Limb (tissue), 2 donors: ENCODE data around the gene RPS21.
A peak's percentile ranks its signal among the peaks of the same experiment; 100 is the strongest.

Source experiments
- DNase-seq, 2 donors: peaks; one replicate each; pipeline ENCODE4 v3.0.0-alpha.2; 2016; ENCODE audit errors: extremely low spot score in 2 of 2

Gene RPS21

DNA sequence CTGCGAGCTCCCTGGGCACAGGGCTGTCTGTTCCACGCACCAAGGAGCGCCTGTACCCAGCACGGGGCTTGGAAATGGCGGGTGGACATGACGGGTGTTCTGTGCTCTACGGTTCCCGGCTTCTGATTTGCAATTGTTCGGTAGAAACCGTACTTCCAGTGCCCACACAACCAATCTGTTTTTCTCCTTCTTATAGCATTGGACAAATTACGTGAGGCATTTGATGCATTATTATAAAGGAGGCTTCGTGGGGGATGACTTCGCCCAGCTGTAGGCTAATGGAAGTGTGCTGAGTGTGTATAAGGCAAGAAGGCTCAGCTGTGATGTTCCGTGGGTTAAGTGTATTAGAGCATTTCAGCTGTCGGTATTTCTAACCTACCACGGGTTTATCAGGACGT lies 9.8 kb upstream of the RPS21 start:
- no peak for DNase-seq

GRCh38 chr20:62377615-62378178 lies 9.2 kb upstream of the RPS21 start:
- DNase-seq: no peak

DNA sequence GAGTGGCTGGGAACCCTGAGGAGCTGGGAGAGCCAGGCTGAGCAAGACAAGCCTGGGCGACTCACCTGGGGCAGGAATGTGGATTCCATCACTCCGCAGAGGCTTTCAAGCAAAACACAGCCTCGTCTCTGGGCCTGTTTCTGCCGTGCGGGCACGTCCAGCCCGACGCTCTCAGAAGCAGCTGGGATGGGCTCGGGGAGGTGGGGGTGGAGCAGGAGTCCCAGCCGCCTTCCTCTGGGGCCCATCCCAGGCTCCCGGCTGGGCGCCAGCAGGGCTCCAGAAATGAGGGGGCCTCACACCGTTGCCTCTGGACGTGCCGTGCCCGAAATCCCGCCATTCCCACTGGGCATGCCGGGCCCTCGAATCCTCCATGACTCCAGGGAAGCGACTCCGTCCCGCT lies 8.7 kb upstream of the RPS21 start:
- no peak for DNase-seq

- DNase-seq: no peak
Measured at GRCh38 chr20:62381202-62381797, 5.6 kb upstream of the RPS21 start.

DNA sequence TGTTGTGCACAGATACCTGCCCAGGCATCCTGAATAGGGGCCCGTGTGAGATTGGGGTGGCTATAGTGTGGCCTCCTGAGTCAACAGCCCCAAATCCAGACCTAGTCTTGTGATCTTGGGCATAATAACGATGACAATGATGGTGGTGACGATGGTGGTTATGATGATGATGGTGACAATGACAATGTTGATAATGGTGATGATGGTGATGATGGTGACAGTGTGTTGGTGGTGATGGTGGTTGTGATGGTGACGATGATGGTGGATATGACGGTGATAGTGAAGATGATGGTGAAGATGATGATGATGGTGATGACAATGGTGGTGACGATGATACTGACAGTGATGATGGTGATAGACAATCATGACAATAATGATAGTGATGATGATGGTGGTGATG lies 5.1 kb upstream of the RPS21 start:
- DNase-seq: no peak

GRCh38 chr20:62382306-62383198 lies 4.4 kb upstream of the RPS21 start:
- DNase-seq: peak; percentile 70 to 83

GRCh38 chr20:62387219-62387913 lies 463 bp downstream of the RPS21 start:
- DNase-seq: no peak

DNA sequence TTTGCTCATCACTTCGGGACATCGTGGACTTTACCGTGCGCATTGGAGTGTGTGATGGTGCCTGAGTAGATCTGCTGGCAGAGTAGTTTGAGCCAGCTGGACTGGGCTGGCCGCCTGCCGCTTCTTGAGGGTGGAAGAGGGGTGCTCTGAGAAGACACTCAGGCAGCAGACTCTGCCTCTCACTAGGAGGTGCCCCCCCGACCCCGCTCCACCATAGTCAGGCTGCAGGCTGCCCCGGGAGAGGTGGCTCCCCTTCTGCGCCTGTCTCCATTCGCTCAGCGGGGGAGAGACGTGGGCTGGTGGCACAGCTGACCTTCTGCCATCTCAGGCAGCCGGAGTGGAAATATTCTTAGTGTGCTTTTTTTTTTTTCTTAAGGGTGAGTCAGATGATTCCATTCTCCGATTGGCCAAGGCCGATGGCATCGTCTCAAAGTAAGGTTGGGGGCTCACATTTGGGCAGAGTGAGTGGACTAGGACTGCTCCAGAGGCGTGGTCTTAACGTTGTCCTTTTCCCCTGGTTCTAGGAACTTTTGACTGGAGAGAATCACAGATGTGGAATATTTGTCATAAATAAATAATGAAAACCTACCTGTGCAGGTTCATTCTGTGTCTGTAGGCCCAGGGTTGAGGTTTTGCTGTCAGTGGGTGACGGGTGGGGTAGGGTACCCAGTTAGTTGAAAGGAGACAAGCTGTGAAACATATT lies 1.2 kb downstream of the RPS21 start:
- no peak for DNase-seq

GRCh38 chr20:62388839-62389600 lies 2.1 kb downstream of the RPS21 start:
- no peak for DNase-seq

- no peak for DNase-seq
Measured at GRCh38 chr20:62389601-62390087, 2.7 kb downstream of the RPS21 start.

GRCh38 chr20:62390317-62391164 lies 3.6 kb downstream of the RPS21 start:
- no peak for DNase-seq

DNA sequence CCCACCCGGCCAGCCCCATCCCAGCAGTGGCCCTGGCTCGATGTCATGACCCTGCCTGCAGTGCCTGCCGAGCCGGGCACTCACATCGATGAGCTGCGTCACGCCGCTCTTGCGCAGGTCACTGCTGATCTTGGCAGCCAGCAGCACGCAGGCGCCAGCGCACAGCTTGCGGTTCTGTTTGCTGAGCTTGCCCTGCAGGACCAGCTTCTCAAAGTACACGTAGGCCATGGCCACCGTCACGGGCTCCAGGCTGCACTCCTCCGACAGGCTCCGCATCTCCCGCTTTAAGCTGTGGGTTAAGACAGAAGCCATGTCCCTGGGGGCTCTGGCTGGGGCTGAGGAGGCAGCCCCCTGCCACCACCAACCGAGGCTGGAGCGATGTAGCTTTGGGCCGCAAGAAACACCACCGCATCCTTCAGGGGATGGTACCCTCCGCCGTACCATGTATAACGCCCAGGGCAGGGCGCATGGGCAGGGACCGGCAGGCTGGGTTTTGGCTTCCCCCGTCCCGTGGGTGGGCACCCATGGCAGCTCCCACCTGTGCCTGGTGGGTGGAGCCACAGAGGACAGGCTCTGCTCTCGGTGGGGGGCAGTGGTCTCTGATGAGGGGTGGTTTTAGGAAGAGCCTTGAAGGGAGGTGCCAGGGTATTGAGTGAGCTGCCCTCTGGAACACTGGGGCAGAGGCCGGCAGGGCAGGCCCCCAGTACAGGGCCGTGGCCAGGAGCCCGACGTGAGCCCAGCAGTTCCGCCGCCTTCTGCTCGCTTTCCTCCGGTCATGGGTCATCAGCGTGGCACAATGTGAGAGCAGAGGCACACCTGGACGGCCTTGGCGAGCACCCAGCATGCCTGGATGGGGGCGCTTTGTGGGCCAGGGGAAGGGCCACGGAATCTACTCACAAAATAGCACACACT lies 4.5 kb downstream of the RPS21 start:
- DNase-seq: no peak

DNA sequence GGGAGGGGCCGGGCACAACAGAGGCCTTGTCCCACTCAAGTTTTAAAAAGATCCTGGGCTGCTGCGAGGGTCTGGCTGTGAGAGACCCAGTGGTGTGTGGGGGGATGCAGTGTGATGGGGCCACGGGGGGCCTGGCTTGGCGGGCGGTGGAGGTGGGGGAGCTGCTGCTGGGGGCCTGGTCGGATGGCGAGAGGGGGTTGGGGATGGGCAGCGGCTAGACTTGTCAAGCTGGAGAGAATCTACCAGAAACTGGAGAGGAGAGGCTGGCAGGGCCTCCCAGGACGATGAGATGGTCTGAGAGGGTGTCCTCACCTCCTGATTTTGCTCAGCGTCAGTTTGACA lies 5.1 kb downstream of the RPS21 start:
- DNase-seq: no peak

- DNase-seq: no peak
Measured at GRCh38 chr20:62392621-62393334, 5.9 kb downstream of the RPS21 start.

GRCh38 chr20:62393335-62393665 lies 6.4 kb downstream of the RPS21 start:
- DNase-seq: no peak

GRCh38 chr20:62393830-62394229 lies 6.9 kb downstream of the RPS21 start:
- DNase-seq: no peak

GRCh38 chr20:62394248-62395245 lies 7.6 kb downstream of the RPS21 start:
- no peak for DNase-seq
